NB4 (cell line): ENCODE measurements around the gene TMEM132C.

Experiments used
- DNase-seq: peaks from one replicate; pipeline ENCODE4 v3.0.0; 2010; ENCODE audit warnings: low read depth
- H3K4me3 ChIP-seq: one replicate; pipeline ENCODE4 v1.5.1; 2011; ENCODE audit warnings: mild to moderate bottlenecking, low read depth, low read length, moderate library complexity
- CTCF ChIP-seq: IDR thresholded peaks from one replicate; pipeline ENCODE4 v1.5.1; 2012; ENCODE audit warnings: low read depth, low read length
- MAX ChIP-seq: IDR thresholded peaks from 2 replicates; pipeline ENCODE4 v1.6.1; 2011; ENCODE audit warnings: low read depth, low read length
- MYC ChIP-seq: IDR thresholded peaks from 2 replicates; pipeline ENCODE4 v1.6.1; 2011; ENCODE audit warnings: low read depth, low read length
- POLR2A ChIP-seq: IDR thresholded peaks from 2 replicates; pipeline ENCODE4 v1.6.1; 2011; ENCODE audit warnings: mild to moderate bottlenecking; ENCODE audit not compliant: insufficient read length; ENCODE audit errors: extremely low read depth

The TMEM132C gene

GRCh38 chr12:128606538-128606937 is 339.6 kb downstream of the TMEM132C start:
- DNase-seq = no peak
- TF ChIP-seq MYC (no peak), CTCF (no peak), POLR2A (no peak), MAX (no peak)
- H3K4me3 ChIP-seq = no peak overlapping the region

- TF ChIP-seq MYC (no peak), POLR2A (no peak), MAX (no peak), CTCF (no peak)
- no peak for DNase-seq
- no peak overlapping the region for H3K4me3 ChIP-seq
Measured at GRCh38 chr12:128606970-128607369, 340.0 kb downstream of the TMEM132C start.

GRCh38 chr12:128607641-128608040 is 340.7 kb downstream of the TMEM132C start:
- no peak overlapping the region for H3K4me3 ChIP-seq
- no peak for TF ChIP-seq CTCF
- TF ChIP-seq MAX = no peak
- TF ChIP-seq POLR2A = no peak
- TF ChIP-seq MYC = no peak
- no peak for DNase-seq

- no peak for TF ChIP-seq MYC
- no peak for TF ChIP-seq MAX
- TF ChIP-seq CTCF = no peak
- no peak for TF ChIP-seq POLR2A
- no peak overlapping the region for H3K4me3 ChIP-seq
- DNase-seq = peak; percentile 35
Measured at GRCh38 chr12:128609861-128610260, 342.9 kb downstream of the TMEM132C start.

GRCh38 chr12:128611736-128612135 is 344.8 kb downstream of the TMEM132C start:
- DNase-seq = no peak
- no peak overlapping the region for H3K4me3 ChIP-seq
- TF ChIP-seq POLR2A = no peak
- TF ChIP-seq MYC = no peak
- no peak for TF ChIP-seq MAX
- TF ChIP-seq CTCF = no peak
